K562 (cell line): ENCODE data around the gene ISG20L2. TPM values are rescaled to one million over a fixed set of nuclear protein-coding genes. Genes with fewer than 3 reads are reported as not detected.

Source experiments
- ESRRA ChIP-seq: fragments of 450-650 bp; IDR thresholded peaks from 2 replicates; pipeline ENCODE4 v1.6.1; 2014; ENCODE audit warnings: low read depth, mild to moderate bottlenecking, moderate library complexity, borderline replicate concordance
- KAT7 ChIP-seq: sonication (generic); formaldehyde crosslinking; IDR thresholded peaks from 2 replicates; pipeline ENCODE4 v1.8.0; 2022; ENCODE audit warnings: missing genetic modification reagents, mild to moderate bottlenecking, borderline replicate concordance
- MYNN ChIP-seq, 2 experiments: sonication (generic); formaldehyde crosslinking in 1 of 2; IDR thresholded peaks; 2 replicates each; pipeline versions ENCODE4 v1.5.0 to v1.6.1; 2016 to 2020; ENCODE audit warnings: antibody characterized with exemption in 1 of 2, missing genetic modification reagents in 1 of 2
- NELFE ChIP-seq: IDR thresholded peaks from 2 replicates; pipeline ENCODE4 v1.6.1; 2011; ENCODE audit warnings: mild to moderate bottlenecking; ENCODE audit not compliant: insufficient read depth, insufficient read length
- NFATC3 ChIP-seq: fragments of 450-650 bp; IDR thresholded peaks from 2 replicates; pipeline ENCODE4 v1.6.1; 2017; ENCODE audit warnings: mild to moderate bottlenecking
- NR2C2 ChIP-seq, 2 experiments: fragments of 200-800 bp in 1 of 2; sonication (Bioruptor generic) in 1 of 2; sonication (generic) in 1 of 2; formaldehyde crosslinking in 1 of 2; IDR thresholded peaks; 2 replicates each; pipeline versions ENCODE4 v1.6.1 to v1.8.0; 2016 to 2022; ENCODE audit warnings: mild to moderate bottlenecking in 1 of 2, missing compliant biosample characterization in 1 of 2, missing genetic modification characterization in 1 of 2, missing genetic modification reagents in 1 of 2
- RB1 ChIP-seq: fragments of 450-650 bp; IDR thresholded peaks from 2 replicates; pipeline ENCODE4 v1.6.1; 2017; ENCODE audit warnings: low read depth, mild to moderate bottlenecking
- RBM22 ChIP-seq: fragments of 200-400 bp; formaldehyde crosslinking; IDR thresholded peaks from 2 replicates; pipeline ENCODE4 v1.6.1; 2018; ENCODE audit warnings: low read length, low read depth; ENCODE audit not compliant: poor library complexity, severe bottlenecking
- TAF9B ChIP-seq: fragments of 450-650 bp; IDR thresholded peaks from 2 replicates; pipeline ENCODE4 v1.6.1; 2018; ENCODE audit warnings: mild to moderate bottlenecking; ENCODE audit not compliant: partially characterized antibody
- TFAM ChIP-seq: fragments of 250-450 bp; sonication (Bioruptor Pico); conservative IDR thresholded peaks from 2 replicates; pipeline ENCODE4 v1.5.0; 2021; ENCODE audit warnings: mild to moderate bottlenecking, moderate library complexity
- USF1 ChIP-seq: sonication (generic); formaldehyde crosslinking; IDR thresholded peaks from 2 replicates; pipeline ENCODE4 v1.9.0; 2022; ENCODE audit warnings: mild to moderate bottlenecking, missing genetic modification reagents
- XRCC3 ChIP-seq: fragments of 450-650 bp; IDR thresholded peaks from 2 replicates; pipeline ENCODE4 v1.6.1; 2017; ENCODE audit warnings: mild to moderate bottlenecking, moderate library complexity
- ZBTB7A ChIP-seq: IDR thresholded peaks from 2 replicates; pipeline ENCODE4 v1.6.1; 2011; ENCODE audit warnings: low read depth, mild to moderate bottlenecking, low read length, moderate library complexity, borderline replicate concordance; ENCODE audit not compliant: control insufficient read depth
- ZNF217 ChIP-seq: sonication (generic); formaldehyde crosslinking; IDR thresholded peaks from 2 replicates; pipeline ENCODE4 v1.8.0; 2022; ENCODE audit warnings: mild to moderate bottlenecking, missing genetic modification reagents
- ZNF224 ChIP-seq: sonication (generic); formaldehyde crosslinking; IDR thresholded peaks from 2 replicates; pipeline ENCODE4 v1.8.0; 2022; ENCODE audit warnings: mild to moderate bottlenecking, missing genetic modification reagents
- ZNF347 ChIP-seq: fragments of 450-650 bp; formaldehyde crosslinking; IDR thresholded peaks from 2 replicates; pipeline ENCODE4 v1.4.0; 2020; ENCODE audit warnings: low read depth, mild to moderate bottlenecking, moderate library complexity
- ZNF449 ChIP-seq: fragments of 250-450 bp; sonication (Bioruptor Pico); IDR thresholded peaks from 2 replicates; pipeline ENCODE4 v1.8.0; 2022; ENCODE audit warnings: moderate library complexity, mild to moderate bottlenecking, inconsistent platforms
- ZNF584 ChIP-seq: fragments of 200-800 bp; sonication (Bioruptor generic); IDR thresholded peaks from 2 replicates; pipeline ENCODE4 v1.6.1; 2016; ENCODE audit warnings: low read depth, mild to moderate bottlenecking, missing genetic modification characterization, missing compliant biosample characterization
- polyA plus RNA-seq, 8 experiments: library from polyadenylated mRNA; depleted of rRNA in 4 of 8; stranded (reverse) in 5 of 8; unstranded in 3 of 8; fragments of >200 nt; fragmentation: Nextera tagmentation in 2 of 8; fragmentation: Illumina TruSeq in 1 of 8; extraction: Ambion mirVana in 2 of 8; extraction: Trizol in 1 of 8; gene quantifications; 2 replicates each; pipeline versions ENCODE4 v1.2.1 to v1.2.3, GENCODE V29; 2011 to 2014; ENCODE audit warnings: inconsistent platforms in 1 of 8, missing spikeins in 1 of 8
- total RNA-seq, 7 experiments: library from RNA; depleted of rRNA in 6 of 7; stranded (reverse); fragments of >200 nt in 6 of 7; fragmentation: Illumina TruSeq in 2 of 7; extraction: Trizol in 2 of 7; gene quantifications; 2 replicates each; pipeline versions ENCODE4 v1.2.1 to v1.2.3, GENCODE V29; 2011 to 2021; ENCODE audit warnings: low replicate concordance in 1 of 7
- TF ChIP-seq, protein P1 (sequence below): fragments of 450-650 bp; formaldehyde crosslinking; IDR thresholded peaks from 2 replicates; pipeline ENCODE4 v1.4.0; 2022; ENCODE audit warnings: missing genetic modification characterization
- TF ChIP-seq, protein P2 (sequence below): fragments of 250-450 bp; sonication (Bioruptor Pico); IDR thresholded peaks from 2 replicates; pipeline ENCODE4 v1.8.0; 2022; ENCODE audit warnings: moderate library complexity, mild to moderate bottlenecking, inconsistent platforms
- TF ChIP-seq, protein P3 (sequence below): fragments of 450-650 bp; IDR thresholded peaks from 2 replicates; pipeline ENCODE4 v1.6.1; 2017; ENCODE audit warnings: mild to moderate bottlenecking, moderate library complexity

The ISG20L2 gene
- total and polyA plus RNA-seq, 9 of the 15 experiments (the other 6 are each of a cell fraction or from before 2014, with no cell fraction given), result 21.3 to 130 (median 50.3) TPM

GRCh38 chr1:156767101-156767878 is 38.7 kb upstream of the ISG20L2 start, which contains the start of gene PRCC (continued):
- TF ChIP-seq USF1 (no peak), ZNF449 (CRISPR knock-in tag) (no peak), ZNF217 (no peak), RBM22 (peak; percentile 58), ZNF224 (peak; percentile 77; the same call in 1 of the 2 replicates), NFATC3 (no peak), TFAM (no peak), ZNF584 (CRISPR knock-in tag) (peak; percentile 98), TAF9B (peak; percentile 61), XRCC3 (no peak), RB1 (no peak; the same call in 1 of the 2 replicates), ZBTB7A (no peak), ESRRA (0 out of 2 replicates have a peak, but pooled peaks have one; percentile 52), ZNF347 (CRISPR knock-in tag) (no peak), MYNN (IDR thresholded peaks at IDR 0.05) (no peak), MYNN (CRISPR knock-in tag; IDR thresholded peaks at IDR 0.05) (no peak), NELFE (no peak), NR2C2 (CRISPR knock-in tag; IDR thresholded peaks at IDR 0.05) (peak; percentile 23), NR2C2 (tag; IDR thresholded peaks at IDR 0.05) (peak; percentile 93), KAT7 (no peak)
- TF ChIP-seq, protein P1, sequence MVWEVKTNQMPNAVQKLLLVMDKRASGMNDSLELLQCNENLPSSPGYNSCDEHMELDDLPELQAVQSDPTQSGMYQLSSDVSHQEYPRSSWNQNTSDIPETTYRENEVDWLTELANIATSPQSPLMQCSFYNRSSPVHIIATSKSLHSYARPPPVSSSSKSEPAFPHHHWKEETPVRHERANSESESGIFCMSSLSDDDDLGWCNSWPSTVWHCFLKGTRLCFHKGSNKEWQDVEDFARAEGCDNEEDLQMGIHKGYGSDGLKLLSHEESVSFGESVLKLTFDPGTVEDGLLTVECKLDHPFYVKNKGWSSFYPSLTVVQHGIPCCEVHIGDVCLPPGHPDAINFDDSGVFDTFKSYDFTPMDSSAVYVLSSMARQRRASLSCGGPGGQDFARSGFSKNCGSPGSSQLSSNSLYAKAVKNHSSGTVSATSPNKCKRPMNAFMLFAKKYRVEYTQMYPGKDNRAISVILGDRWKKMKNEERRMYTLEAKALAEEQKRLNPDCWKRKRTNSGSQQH (CRISPR knock-in tag), result no peak
- TF ChIP-seq, protein P2, sequence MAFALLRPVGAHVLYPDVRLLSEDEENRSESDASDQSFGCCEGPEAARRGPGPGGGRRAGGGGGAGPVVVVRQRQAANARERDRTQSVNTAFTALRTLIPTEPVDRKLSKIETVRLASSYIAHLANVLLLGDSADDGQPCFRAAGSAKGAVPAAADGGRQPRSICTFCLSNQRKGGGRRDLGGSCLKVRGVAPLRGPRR, result no peak
- TF ChIP-seq, protein P3, sequence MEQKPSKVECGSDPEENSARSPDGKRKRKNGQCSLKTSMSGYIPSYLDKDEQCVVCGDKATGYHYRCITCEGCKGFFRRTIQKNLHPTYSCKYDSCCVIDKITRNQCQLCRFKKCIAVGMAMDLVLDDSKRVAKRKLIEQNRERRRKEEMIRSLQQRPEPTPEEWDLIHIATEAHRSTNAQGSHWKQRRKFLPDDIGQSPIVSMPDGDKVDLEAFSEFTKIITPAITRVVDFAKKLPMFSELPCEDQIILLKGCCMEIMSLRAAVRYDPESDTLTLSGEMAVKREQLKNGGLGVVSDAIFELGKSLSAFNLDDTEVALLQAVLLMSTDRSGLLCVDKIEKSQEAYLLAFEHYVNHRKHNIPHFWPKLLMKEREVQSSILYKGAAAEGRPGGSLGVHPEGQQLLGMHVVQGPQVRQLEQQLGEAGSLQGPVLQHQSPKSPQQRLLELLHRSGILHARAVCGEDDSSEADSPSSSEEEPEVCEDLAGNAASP, result no peak
